ENCODE measurements around the gene LY6G5B.

GRCh38 chr6:31686483-31686882 is 16.7 kb downstream of the LY6G5B start:
- no peak for TF ChIP-seq ETS1 (IDR thresholded peaks at IDR 0.05)
- TF ChIP-seq CTCF (conservative IDR thresholded peaks at IDR 0.05; ENCODE audit: low read depth in 2 of 2): no peak
- no peak for TF ChIP-seq EZH2 (IDR thresholded peaks at IDR 0.05; ENCODE audit: low read depth, unreplicated experiment)
- TF ChIP-seq JUNB (IDR thresholded peaks at IDR 0.05; ENCODE audit: unreplicated experiment): no peak
- no peak for TF ChIP-seq NANOG (IDR thresholded peaks at IDR 0.05; ENCODE audit: borderline replicate concordance)
- TF ChIP-seq POLR2AphosphoS5 (IDR thresholded peaks at IDR 0.05; ENCODE audit: low read depth): no peak
- TF ChIP-seq CREB1 (CRISPR knock-in tag; IDR thresholded peaks at IDR 0.05; ENCODE audit: low read depth): no peak

Data from GM23338 (cell line).